ENCODE results near the gene RINT1. TPM values are rescaled to one million over a fixed set of nuclear protein-coding genes. Genes with fewer than 3 reads are reported as not detected.
A peak's percentile ranks its signal among the peaks of the same experiment; 100 is the strongest.

The RINT1 gene
- total and polyA plus RNA-seq, 2 of the 13 experiments (the other 11 are each of a cell fraction or from before 2014, with no cell fraction given) = 14.7 to 19.3 TPM

DNA sequence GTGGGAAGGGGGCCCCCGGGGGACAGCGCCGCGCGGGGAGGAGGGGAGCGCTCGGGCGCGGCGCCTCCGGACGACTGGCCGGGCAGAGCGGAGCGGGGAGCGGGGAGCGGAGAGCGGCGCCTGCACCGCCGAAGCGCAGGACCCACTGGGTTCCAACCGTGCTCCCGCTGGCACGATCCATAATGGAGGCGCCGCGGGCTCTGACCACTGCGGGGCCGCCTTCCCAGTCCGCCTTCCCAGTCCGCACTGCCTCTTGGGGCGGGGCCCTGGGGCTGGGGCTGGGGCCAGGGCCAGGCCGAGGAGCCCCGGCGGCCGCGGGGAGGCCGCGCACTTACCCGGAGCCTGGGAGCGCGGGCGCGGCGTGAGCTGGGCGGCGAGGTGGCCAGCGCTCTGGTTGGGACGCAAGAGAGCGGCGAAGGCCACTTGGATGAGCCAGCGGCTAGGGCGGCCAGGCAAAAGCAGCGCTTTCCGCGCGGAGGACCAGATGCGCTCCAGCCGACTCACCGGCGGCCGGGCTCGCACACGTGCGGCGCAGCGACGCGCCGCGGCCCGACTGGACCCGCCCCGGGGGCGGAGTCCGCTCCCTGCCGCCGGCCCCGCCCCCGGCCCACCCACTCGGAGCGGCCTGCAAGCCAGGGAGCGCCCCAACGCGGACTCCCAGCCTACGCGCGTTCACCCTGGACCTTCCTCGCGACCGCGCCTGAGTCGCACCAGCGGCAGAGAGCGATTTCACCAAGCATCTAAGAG lies 10.1 kb upstream of the RINT1 start, which contains the start of gene PUS7 (continued):
- TF ChIP-seq, protein P1, sequence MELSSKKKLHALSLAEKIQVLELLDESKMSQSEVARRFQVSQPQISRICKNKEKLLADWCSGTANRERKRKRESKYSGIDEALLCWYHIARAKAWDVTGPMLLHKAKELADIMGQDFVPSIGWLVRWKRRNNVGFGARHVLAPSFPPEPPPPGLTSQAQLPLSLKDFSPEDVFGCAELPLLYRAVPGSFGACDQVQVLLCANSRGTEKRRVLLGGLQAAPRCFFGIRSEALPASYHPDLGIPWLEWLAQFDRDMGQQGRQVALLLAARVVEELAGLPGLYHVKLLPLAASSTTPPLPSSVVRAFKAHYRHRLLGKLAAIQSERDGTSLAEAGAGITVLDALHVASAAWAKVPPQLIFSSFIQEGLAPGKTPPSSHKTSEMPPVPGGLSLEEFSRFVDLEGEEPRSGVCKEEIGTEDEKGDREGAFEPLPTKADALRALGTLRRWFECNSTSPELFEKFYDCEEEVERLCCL (CRISPR knock-in tag; IDR thresholded peaks at IDR 0.05; ENCODE audit: borderline replicate concordance) = no peak
- TF ChIP-seq, protein P2, sequence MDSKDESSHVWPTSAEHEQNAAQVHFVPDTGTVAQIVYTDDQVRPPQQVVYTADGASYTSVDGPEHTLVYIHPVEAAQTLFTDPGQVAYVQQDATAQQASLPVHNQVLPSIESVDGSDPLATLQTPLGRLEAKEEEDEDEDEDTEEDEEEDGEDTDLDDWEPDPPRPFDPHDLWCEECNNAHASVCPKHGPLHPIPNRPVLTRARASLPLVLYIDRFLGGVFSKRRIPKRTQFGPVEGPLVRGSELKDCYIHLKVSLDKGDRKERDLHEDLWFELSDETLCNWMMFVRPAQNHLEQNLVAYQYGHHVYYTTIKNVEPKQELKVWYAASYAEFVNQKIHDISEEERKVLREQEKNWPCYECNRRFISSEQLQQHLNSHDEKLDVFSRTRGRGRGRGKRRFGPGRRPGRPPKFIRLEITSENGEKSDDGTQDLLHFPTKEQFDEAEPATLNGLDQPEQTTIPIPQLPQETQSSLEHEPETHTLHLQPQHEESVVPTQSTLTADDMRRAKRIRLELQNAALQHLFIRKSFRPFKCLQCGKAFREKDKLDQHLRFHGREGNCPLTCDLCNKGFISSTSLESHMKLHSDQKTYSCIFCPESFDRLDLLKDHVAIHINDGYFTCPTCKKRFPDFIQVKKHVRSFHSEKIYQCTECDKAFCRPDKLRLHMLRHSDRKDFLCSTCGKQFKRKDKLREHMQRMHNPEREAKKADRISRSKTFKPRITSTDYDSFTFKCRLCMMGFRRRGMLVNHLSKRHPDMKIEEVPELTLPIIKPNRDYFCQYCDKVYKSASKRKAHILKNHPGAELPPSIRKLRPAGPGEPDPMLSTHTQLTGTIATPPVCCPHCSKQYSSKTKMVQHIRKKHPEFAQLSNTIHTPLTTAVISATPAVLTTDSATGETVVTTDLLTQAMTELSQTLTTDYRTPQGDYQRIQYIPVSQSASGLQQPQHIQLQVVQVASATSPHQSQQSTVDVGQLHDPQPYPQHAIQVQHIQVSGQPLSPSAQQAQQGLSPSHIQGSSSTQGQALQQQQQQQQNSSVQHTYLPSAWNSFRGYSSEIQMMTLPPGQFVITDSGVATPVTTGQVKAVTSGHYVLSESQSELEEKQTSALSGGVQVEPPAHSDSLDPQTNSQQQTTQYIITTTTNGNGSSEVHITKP (CRISPR knock-in tag; IDR thresholded peaks at IDR 0.05; ENCODE audit: low read depth) = no peak
- TF ChIP-seq RFXAP (CRISPR knock-in tag; IDR thresholded peaks at IDR 0.05; ENCODE audit: borderline replicate concordance) (peak; percentile 66), ZNF546 (CRISPR knock-in tag; conservative IDR thresholded peaks at IDR 0.05) (peak; percentile 90; the same call in 1 of the 2 replicates), GATAD2A (CRISPR knock-in tag; IDR thresholded peaks at IDR 0.05) (no peak), ZNF878 (CRISPR knock-in tag; IDR thresholded peaks at IDR 0.05) (no peak), MTF2 (CRISPR knock-in tag; IDR thresholded peaks at IDR 0.05; ENCODE audit: borderline replicate concordance) (no peak), FOXC1 (CRISPR knock-in tag; IDR thresholded peaks at IDR 0.05; ENCODE audit: borderline replicate concordance) (0 out of 2 replicates have a peak, but pooled peaks have one; percentile 18), CHCHD3 (CRISPR knock-in tag; IDR thresholded peaks at IDR 0.05) (peak; percentile 76; the same call in 1 of the 2 replicates), SUZ12 (IDR thresholded peaks at IDR 0.05; ENCODE audit: low read depth, low read length) (no peak), TEAD3 (CRISPR knock-in tag; optimal IDR thresholded peaks at IDR 0.05; ENCODE audit: borderline replicate concordance) (no peak), ISX (CRISPR knock-in tag; conservative IDR thresholded peaks at IDR 0.05) (0 out of 2 replicates have a peak, but pooled peaks have one; percentile 27), NFYC (CRISPR knock-in tag; IDR thresholded peaks at IDR 0.05) (no peak), ZNF83 (CRISPR knock-in tag; IDR thresholded peaks at IDR 0.05; ENCODE audit: borderline replicate concordance) (peak; percentile 15; the same call in 1 of the 2 replicates), DNMT3B (CRISPR knock-in tag; conservative IDR thresholded peaks at IDR 0.05) (no peak)
- TF ChIP-seq, protein P3, sequence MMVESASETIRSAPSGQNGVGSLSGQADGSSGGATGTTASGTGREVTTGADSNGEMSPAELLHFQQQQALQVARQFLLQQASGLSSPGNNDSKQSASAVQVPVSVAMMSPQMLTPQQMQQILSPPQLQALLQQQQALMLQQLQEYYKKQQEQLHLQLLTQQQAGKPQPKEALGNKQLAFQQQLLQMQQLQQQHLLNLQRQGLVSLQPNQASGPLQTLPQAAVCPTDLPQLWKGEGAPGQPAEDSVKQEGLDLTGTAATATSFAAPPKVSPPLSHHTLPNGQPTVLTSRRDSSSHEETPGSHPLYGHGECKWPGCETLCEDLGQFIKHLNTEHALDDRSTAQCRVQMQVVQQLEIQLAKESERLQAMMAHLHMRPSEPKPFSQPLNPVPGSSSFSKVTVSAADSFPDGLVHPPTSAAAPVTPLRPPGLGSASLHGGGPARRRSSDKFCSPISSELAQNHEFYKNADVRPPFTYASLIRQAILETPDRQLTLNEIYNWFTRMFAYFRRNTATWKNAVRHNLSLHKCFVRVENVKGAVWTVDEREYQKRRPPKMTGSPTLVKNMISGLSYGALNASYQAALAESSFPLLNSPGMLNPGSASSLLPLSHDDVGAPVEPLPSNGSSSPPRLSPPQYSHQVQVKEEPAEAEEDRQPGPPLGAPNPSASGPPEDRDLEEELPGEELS (CRISPR knock-in tag; IDR thresholded peaks at IDR 0.05) = no peak; the same call in 1 of the 2 replicates
- TF ChIP-seq, protein P4, sequence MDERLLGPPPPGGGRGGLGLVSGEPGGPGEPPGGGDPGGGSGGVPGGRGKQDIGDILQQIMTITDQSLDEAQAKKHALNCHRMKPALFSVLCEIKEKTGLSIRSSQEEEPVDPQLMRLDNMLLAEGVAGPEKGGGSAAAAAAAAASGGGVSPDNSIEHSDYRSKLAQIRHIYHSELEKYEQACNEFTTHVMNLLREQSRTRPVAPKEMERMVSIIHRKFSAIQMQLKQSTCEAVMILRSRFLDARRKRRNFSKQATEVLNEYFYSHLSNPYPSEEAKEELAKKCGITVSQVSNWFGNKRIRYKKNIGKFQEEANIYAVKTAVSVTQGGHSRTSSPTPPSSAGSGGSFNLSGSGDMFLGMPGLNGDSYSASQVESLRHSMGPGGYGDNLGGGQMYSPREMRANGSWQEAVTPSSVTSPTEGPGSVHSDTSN (CRISPR knock-in tag; IDR thresholded peaks at IDR 0.05) = no peak
- TF ChIP-seq, protein P5, sequence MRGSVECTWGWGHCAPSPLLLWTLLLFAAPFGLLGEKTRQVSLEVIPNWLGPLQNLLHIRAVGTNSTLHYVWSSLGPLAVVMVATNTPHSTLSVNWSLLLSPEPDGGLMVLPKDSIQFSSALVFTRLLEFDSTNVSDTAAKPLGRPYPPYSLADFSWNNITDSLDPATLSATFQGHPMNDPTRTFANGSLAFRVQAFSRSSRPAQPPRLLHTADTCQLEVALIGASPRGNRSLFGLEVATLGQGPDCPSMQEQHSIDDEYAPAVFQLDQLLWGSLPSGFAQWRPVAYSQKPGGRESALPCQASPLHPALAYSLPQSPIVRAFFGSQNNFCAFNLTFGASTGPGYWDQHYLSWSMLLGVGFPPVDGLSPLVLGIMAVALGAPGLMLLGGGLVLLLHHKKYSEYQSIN (CRISPR knock-in tag; IDR thresholded peaks at IDR 0.05; ENCODE audit: borderline replicate concordance) = no peak
